GM23248 (cell line): ENCODE measurements around the gene DNPEP. TPM values are rescaled to one million over a fixed set of nuclear protein-coding genes. Genes with fewer than 3 reads are reported as not detected.

Experiments used
- DNase-seq: peaks from one replicate; pipeline ENCODE4 v3.0.0-alpha.2; 2015
- H2AFZ ChIP-seq: fragments of 200-600 bp; sonication (generic); 2 replicates; pipeline ENCODE4 v1.6.1; 2016; ENCODE audit warnings: antibody characterized with exemption
- H3F3A ChIP-seq: fragments of 200-600 bp; sonication (generic); 2 replicates; pipeline ENCODE4 v1.6.1; 2016; ENCODE audit warnings: mild to moderate bottlenecking, antibody characterized with exemption, mixed run types; ENCODE audit not compliant: insufficient read depth
- H3K27ac ChIP-seq: fragments of 200-600 bp; sonication (generic); 2 replicates; pipeline ENCODE4 v1.5.1; 2016; ENCODE audit warnings: mild to moderate bottlenecking
- H3K27me3 ChIP-seq: fragments of 200-600 bp; sonication (generic); replicated peaks from 2 replicates; pipeline ENCODE4 v1.6.1; 2016; ENCODE audit warnings: mild to moderate bottlenecking; ENCODE audit not compliant: insufficient read depth
- H3K36me3 ChIP-seq: fragments of 200-600 bp; sonication (generic); 2 replicates; pipeline ENCODE4 v1.6.1; 2016; ENCODE audit warnings: low read depth, mild to moderate bottlenecking
- H3K4me1 ChIP-seq: fragments of 200-600 bp; sonication (generic); 2 replicates; pipeline ENCODE4 v1.6.1; 2016; ENCODE audit warnings: mild to moderate bottlenecking; ENCODE audit not compliant: insufficient read depth
- H3K4me2 ChIP-seq: fragments of 200-600 bp; sonication (generic); one replicate; pipeline ENCODE4 v1.6.1; 2016; ENCODE audit warnings: mild to moderate bottlenecking; ENCODE audit not compliant: unreplicated experiment
- H3K4me3 ChIP-seq: fragments of 200-600 bp; sonication (generic); 2 replicates; pipeline ENCODE4 v1.5.1; 2016; ENCODE audit warnings: mild to moderate bottlenecking
- H3K79me2 ChIP-seq: fragments of 200-600 bp; sonication (generic); 2 replicates; pipeline ENCODE4 v1.6.1; 2016; ENCODE audit warnings: mild to moderate bottlenecking; ENCODE audit not compliant: insufficient read depth
- H3K9ac ChIP-seq: fragments of 200-600 bp; sonication (generic); 2 replicates; pipeline ENCODE4 v1.6.1; 2016; ENCODE audit warnings: mild to moderate bottlenecking
- H3K9me2 ChIP-seq: fragments of 200-600 bp; sonication (generic); 2 replicates; pipeline ENCODE4 v1.6.1; 2016; ENCODE audit warnings: mixed run types, mild to moderate bottlenecking, moderate library complexity; ENCODE audit not compliant: insufficient read depth
- H3K9me3 ChIP-seq: fragments of 200-600 bp; sonication (generic); one replicate; pipeline ENCODE4 v1.6.1; 2017; ENCODE audit warnings: low read depth
- H4K20me1 ChIP-seq: fragments of 200-600 bp; sonication (generic); 2 replicates; pipeline ENCODE4 v1.6.0; 2016; ENCODE audit not compliant: insufficient read depth
- EZH2 ChIP-seq: fragments of 200-600 bp; sonication (generic); IDR thresholded peaks from 2 replicates; pipeline ENCODE4 v1.6.1; 2018; ENCODE audit warnings: antibody characterized with exemption, mild to moderate bottlenecking; ENCODE audit not compliant: insufficient read depth, poor library complexity, severe bottlenecking
- EZH2phosphoT487 ChIP-seq: fragments of 200-600 bp; sonication (generic); IDR thresholded peaks from 2 replicates; pipeline ENCODE4 v1.6.1; 2018; ENCODE audit warnings: antibody characterized with exemption, moderate library complexity, mild to moderate bottlenecking, low read depth; ENCODE audit not compliant: insufficient read depth
- WGBS, 2 experiments: methylation state at CpG; one replicate each; pipeline ENCODE4 v1.1.6; 2015 to 2017; ENCODE audit warnings: low lambda C conversion rate in 2 of 2, low coverage in 1 of 2; ENCODE audit errors: missing lambda C conversion rate in 2 of 2; 5-methylcytosine and 5-hydroxymethylcytosine counted together
- in situ Hi-C: fragments of 300-500 bp; cut with MboI; formaldehyde crosslinking; loops from 2 replicates; pipeline ENCODE4 v1.15.0; 2020
- polyA plus RNA-seq: library from polyadenylated mRNA; unstranded; fragments of >200 nt; fragmentation: Nextera tagmentation; extraction: Ambion mirVana; gene quantifications from 2 replicates; pipeline ENCODE4 v1.2.1, GENCODE V29; 2016
- total RNA-seq: library from RNA; depleted of rRNA; stranded (reverse); fragments of >200 nt; shearing (Covaris generic); gene quantifications from 2 replicates; pipeline ENCODE4 v1.2.3, GENCODE V29; 2014

Gene DNPEP
- total and polyA plus RNA-seq, 2 experiments from 2014 or later, result 57.5 to 79.8 TPM

DNA sequence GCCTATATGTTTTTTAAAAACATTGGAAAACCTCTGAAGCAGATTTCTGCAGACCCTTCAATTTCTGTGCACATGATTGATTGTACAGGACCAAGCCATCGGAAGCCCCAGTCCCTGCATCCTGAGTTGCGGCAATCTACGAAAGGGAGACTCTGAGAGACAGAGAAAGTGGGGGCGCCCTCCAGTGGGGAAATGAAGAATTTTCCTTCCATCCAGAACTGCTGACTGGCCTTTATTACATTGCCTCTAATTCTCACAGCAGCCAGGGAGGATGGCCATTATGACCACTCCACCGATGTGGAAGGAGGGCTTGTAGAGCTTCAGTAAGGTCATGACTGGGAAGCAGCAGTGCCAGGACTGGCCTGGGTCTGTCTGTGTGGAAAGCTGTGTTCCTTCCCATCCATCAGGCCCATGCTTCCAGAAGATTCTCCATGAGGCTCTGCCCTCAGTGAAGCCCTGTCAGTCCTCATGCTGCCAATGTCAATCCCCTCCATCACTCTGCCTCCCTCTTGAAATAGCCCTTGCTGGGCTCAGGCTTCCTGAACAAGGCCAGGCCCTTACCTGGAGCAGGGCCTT lies 35.2 kb downstream of the DNPEP start:
- no peaks in the 10 kb centered on the region for H4K20me1 ChIP-seq
- TF ChIP-seq EZH2 (no peak), EZH2phosphoT487 (no peak)
- no peak overlapping the region for H3K9ac ChIP-seq
- no peaks in the 10 kb centered on the region for H3K79me2 ChIP-seq
- no peak overlapping the region for H2AFZ ChIP-seq
- H3K27ac ChIP-seq, result no peak overlapping the region
- H3K9me2 ChIP-seq, result no peaks in the 10 kb centered on the region
- H3F3A ChIP-seq, result no peaks in the 10 kb centered on the region
- in situ Hi-C loops, result no loop called here
- no peak overlapping the region for H3K4me3 ChIP-seq
- no peaks in the 10 kb centered on the region for H3K9me3 ChIP-seq
- no peak overlapping the region for H3K4me2 ChIP-seq
- H3K27me3 ChIP-seq, result peaks cover 3% of the 10 kb centered on the region
- peaks cover 9% of the 10 kb centered on the region for H3K4me1 ChIP-seq
- H3K36me3 ChIP-seq, result no peaks in the 10 kb centered on the region
- 8 to 11% methylated on average over 5 of the region's 5 CpGs for WGBS, 2 experiments
- DNase-seq, result peak; percentile 78

DNA sequence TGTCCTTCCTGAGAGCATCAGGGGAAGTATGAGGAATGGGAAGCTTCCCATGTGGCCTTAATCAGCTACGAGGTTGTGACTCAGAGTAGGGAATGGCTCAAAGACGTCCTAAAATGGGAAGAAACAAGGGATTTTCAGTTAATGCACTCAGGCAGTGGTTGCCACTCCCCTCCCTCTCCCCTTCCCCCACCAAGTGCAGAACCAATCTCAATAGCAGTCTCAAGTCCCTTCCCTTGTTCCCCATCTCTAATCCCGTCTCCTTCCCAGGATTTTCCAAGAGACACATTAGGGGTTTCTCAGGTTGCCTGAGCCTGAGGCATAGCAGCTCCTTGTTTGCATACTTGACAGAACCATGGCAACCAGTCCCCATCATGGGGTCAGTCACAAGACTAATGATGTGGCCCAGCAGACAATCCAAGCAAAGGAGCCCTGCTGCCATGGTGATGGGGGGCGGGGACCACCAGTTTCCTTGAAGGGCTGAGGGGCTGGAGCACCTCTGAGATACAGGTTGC lies 36.9 kb downstream of the DNPEP start:
- Histone ChIP-seq H3K27me3 (no peaks in the 10 kb centered on the region; the same call in 1 of the 2 replicates), H3K4me3 (no peak overlapping the region), H3K4me2 (no peak overlapping the region), H3F3A (no peaks in the 10 kb centered on the region), H3K4me1 (peaks cover 9% of the 10 kb centered on the region), H3K9ac (0 out of 2 replicates have a peak overlapping the region, but pooled peaks have one; percentile 14), H3K79me2 (no peaks in the 10 kb centered on the region), H3K27ac (no peak overlapping the region; the same call in 1 of the 2 replicates), H4K20me1 (no peaks in the 10 kb centered on the region), H3K36me3 (no peaks in the 10 kb centered on the region), H3K9me3 (no peaks in the 10 kb centered on the region), H2AFZ (no peak overlapping the region), H3K9me2 (no peaks in the 10 kb centered on the region)
- DNase-seq, result peak; percentile 84
- WGBS, 2 experiments, result 38 to 43% methylated on average over 4 of the region's 4 CpGs
- TF ChIP-seq EZH2 (no peak), EZH2phosphoT487 (no peak)
- in situ Hi-C loops, result no loop called here

DNA sequence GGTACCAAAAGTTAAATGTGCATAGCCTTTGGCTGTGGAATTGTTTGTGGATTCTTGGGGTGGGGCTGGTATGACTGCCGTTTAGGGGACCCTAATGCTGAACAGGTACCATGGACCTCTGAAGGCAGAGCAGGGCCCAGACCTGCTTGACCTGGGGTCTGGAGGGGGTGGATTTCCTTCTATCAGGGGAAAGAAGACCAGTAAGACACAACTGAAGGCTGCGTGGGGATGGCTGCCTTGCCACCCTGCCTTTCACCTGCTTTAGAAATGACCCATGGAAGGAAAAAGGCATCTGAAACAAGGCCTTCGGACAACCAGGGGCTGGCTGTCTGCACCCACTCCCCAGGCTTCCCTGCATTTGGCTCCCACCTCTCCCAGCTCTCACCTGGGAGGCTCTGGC lies 37.5 kb downstream of the DNPEP start:
- Histone ChIP-seq H3K4me1 (peaks cover 9% of the 10 kb centered on the region), H3K4me2 (no peak overlapping the region), H4K20me1 (no peaks in the 10 kb centered on the region), H3K9ac (0 out of 2 replicates have a peak overlapping the region, but pooled peaks have one; percentile 14), H3K36me3 (no peaks in the 10 kb centered on the region), H2AFZ (no peak overlapping the region), H3F3A (no peaks in the 10 kb centered on the region), H3K9me2 (no peaks in the 10 kb centered on the region), H3K27ac (no peak overlapping the region), H3K9me3 (no peaks in the 10 kb centered on the region), H3K4me3 (no peak overlapping the region), H3K27me3 (no peaks in the 10 kb centered on the region), H3K79me2 (no peaks in the 10 kb centered on the region)
- in situ Hi-C loops, result no loop called here
- 87 to 95% methylated on average over 3 of the region's 3 CpGs for WGBS, 2 experiments
- no peak for DNase-seq
- TF ChIP-seq EZH2phosphoT487 (no peak), EZH2 (no peak)

DNA sequence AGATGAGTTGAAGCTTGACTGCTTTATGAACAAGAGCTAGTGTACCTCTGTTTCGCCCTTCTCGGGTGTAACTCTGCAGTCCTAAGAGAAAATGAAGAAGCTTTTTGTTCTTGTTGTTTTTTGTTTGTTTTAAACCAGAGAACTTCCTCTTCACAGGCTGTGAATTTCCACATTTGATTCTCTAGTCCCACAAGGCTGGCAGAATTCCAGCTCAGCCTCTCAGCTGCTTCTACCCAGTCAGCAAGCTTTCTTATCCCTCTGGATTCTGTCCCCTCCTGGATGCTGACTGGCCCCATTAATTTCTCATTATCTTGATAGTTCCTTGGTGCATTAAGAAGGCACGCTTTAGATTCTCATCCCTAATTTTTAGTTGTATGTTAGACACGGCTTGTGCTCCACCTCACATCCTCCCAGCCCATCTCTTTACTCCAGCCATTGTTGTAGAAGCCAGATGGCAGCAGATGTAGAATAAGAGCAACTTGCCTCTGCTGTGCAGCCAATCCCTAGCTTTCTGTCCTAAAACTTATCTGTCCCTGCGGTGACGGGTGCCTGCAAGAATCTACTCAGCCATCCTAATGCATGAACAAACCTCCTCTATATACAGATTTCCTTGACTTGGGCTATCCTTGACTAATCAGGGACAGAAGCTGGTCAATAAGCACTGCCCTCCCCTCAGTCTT lies 42.8 kb downstream of the DNPEP start:
- Histone ChIP-seq H3K27me3 (peaks cover 7% of the 10 kb centered on the region; the same call in 1 of the 2 replicates), H3K36me3 (no peaks in the 10 kb centered on the region), H2AFZ (no peak overlapping the region), H3K4me2 (no peak overlapping the region), H3K9me2 (no peaks in the 10 kb centered on the region), H3K4me1 (no peaks in the 10 kb centered on the region), H3K4me3 (no peak overlapping the region), H4K20me1 (no peaks in the 10 kb centered on the region), H3K27ac (no peak overlapping the region), H3K9me3 (no peaks in the 10 kb centered on the region), H3K9ac (no peak overlapping the region), H3K79me2 (no peaks in the 10 kb centered on the region), H3F3A (no peaks in the 10 kb centered on the region)
- peak; percentile 19 for DNase-seq
- WGBS, 2 experiments, result 69 to 72% methylated on average over 6 of the region's 6 CpGs
- TF ChIP-seq EZH2 (no peak), EZH2phosphoT487 (no peak)
- in situ Hi-C loops, result no loop called here
